Inflammatory macrophage (primary cell): Measurements from ENCODE around the gene SERPINH1.
A peak's percentile ranks its signal among the peaks of the same experiment; 100 is the strongest.

ENCODE experiments used
- DNase-seq, 2 donors: peaks; one replicate each; pipeline ENCODE4 v3.0.0-alpha.2; 2020 to 2022
- total RNA-seq, 18 experiments: gene quantifications; one replicate each; lab custom pipeline; 2026; ENCODE audit warnings: mixed read lengths in 6 of 18, inconsistent platforms in 2 of 18; lab: John Stamatoyannopoulos, UW

The SERPINH1 gene
- 2.7 to 20.4 (median 11.1) reads per million in 18 experiments for total RNA-seq

DNA sequence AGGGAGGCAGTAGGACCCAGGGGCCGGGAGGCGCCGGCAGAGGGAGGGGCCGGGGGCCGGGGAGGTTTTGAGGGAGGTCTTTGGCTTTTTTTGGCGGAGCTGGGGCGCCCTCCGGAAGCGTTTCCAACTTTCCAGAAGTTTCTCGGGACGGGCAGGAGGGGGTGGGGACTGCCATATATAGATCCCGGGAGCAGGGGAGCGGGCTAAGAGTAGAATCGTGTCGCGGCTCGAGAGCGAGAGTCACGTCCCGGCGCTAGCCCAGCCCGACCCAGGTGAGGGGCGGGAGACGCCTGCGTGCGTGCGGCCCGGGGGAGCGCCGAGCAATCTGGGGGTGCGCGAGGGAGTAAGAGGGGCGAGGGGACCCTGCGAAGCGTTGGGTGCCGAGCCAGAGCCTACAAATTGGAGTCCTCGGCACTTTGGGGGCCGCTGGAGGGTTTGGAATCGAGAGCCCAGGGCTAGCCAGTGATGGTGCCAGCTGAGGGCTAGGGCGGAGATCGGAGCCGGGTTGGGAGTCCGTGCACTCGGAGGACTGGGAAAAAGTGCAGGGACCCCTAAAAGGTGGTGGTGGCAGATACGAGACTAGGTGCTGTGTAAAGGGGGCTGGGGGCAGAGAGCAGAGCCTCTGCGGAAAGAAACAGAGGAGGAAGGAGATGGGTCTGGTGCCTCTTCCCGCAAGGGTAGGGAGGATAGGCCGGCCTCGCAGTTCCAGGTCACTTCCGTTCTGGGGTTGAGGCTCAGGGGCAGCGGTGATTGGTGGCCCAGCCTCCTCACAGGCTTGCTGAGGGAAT lies at the start of gene SERPINH1:
Gene SERPINH1 (plus strand): TSS at position 206 of the 788 bp plus-strand sequence. CDS start 4,097 bp downstream, outside the sequence.
- peak; percentile 75 to 87 for DNase-seq

GRCh38 chr11:75513250-75513649 lies 48.8 kb upstream of the SERPINH1 start:
- peak in 1 of 2 donors; percentile 3 for DNase-seq

DNA sequence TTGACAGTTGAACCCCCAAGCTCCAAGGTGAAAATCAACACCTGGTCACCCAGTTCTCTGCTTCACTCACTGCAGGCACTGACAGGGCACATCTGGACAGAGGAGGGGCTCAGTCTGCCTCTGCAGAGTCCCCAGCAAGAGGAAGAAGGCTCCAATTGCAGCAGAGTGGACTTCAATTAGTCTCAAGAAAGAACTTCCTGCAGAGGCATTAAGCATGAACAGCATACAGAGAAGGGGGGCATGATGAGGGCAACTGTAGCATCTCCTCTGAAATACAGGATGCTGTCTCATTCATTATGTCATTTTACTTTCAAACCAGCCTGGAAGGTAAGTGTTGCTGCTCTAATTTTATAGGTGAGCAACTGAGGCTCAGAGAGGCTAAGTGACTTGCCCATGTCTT lies 47.5 kb upstream of the SERPINH1 start:
- peak in 1 of 2 donors; percentile 13 for DNase-seq

GRCh38 chr11:75516140-75516539 lies 45.9 kb upstream of the SERPINH1 start:
- DNase-seq = no peak

DNA sequence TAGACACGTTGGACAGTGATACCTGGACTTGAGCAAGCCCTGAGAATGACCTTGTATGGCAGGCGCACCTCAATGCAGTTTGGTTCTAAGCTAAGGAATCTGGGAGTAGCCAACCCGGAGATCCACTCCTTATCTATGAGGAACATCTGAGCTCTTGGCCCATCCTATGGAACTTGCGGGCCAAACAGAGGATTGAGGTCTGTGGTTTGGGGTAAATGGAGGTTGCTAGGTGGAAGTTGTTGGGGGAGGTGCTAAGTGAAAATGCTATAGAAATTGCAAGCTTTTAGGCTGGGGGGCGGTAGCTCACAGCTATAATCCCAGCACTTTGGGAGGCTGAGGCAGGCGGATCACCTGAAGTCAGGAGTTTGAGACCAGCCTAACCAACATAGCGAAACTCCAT lies 45.2 kb upstream of the SERPINH1 start:
- DNase-seq = no peak

DNA sequence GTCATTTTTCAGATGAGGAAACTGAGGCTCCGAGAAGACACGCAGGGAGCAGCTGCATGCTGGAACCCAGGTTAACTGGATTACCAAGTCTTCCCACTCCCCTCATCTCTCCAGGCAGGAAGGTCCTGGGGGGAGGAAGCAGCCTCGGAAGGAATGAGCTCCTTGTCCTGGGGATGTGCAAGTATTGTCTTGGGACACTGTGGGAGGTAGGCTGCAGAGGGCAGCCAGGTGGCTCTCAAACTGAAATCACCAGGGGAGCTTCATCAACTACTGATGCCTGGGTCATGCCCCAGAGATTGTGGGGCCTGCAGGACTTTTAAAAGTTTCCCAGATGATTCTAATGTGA lies 43.9 kb upstream of the SERPINH1 start:
- no peak for DNase-seq

DNA sequence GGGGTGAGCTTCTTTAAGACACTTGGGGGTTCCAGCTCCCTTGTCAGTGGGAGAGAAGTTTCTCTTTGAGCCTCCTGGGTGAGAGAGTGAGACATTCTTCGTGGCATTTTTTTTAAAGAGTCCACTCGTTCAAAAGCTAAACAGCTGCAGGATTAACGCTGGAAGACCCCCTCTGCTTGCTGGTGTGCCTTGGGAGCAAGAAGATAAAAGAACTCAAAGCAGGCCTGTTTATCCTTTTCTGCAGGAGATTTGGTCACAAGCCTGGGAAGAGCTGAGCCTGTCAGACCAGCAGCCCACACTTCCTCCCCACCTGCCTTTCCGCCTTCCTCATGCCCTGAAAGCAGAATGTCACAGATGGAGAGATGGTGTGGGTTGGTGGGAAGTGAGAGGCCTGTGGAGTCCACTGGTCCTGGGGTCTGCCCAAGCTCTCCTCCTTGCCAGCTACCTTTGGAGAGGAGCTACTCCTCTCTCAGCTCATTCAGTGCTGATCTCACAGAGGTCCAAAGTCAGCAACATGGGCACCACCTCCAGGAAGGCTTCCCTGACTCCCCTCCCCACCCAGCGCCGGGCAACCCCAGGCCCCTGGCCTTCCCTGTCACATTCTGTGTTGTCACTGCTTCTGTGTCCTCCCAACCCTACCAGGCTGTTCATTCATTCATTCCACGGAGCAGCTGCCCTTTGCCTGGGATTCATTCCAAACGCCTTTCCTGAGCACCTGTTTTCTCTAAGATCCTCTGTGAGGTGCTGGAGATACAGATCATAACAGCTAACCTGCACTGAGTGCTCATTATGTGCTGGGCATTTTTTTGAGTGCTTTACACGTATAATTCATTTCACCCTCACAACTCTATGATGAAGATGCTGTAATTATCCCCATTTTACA lies 43.0 kb upstream of the SERPINH1 start:
- peak in 1 of 2 donors; percentile 9 for DNase-seq

- no peak for DNase-seq
Measured at GRCh38 chr11:75520688-75521087, 41.4 kb upstream of the SERPINH1 start.

DNA sequence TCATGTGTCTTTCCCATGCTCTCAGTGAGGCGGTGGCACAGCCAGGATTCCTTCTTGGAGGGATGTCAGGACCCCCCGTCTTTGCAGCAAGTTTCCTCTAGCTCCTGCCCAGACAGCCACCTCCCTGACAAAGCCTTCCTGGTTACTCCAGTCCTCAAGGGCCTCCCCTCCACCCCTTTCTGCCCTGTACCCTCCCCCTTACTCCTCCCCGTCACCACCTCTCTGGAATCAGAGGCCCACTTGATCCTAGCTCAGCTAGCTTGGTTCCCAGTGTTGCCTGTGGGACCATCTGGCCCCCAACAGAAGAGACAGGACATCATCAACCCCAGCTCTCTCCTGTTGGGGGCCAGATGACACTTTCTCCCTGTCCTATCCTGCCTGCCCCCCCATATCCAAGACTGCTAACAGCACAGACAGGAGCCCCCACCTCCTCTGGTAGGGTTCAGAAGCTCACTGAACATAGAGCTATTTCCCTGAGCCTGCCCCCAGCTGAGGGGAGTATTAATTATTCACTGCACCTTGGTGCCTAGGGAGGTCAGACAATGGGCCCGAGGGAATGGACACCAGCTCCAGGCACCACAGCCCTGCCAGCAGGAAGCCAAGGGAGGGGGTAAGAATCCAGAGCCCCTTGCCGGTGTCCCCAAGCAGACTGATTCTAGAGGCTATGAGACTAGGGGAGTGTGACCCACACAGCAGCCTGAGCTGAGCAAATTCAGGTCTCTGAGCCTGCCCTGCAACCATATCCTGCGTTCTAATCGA lies 39.6 kb upstream of the SERPINH1 start:
- no peak for DNase-seq

GRCh38 chr11:75523189-75523588 lies 38.9 kb upstream of the SERPINH1 start:
- no peak for DNase-seq

- no peak for DNase-seq
Measured at GRCh38 chr11:75523811-75524664, 38.0 kb upstream of the SERPINH1 start.

GRCh38 chr11:75524665-75525432 lies 37.2 kb upstream of the SERPINH1 start:
- DNase-seq = peak; percentile 27 to 66

DNA sequence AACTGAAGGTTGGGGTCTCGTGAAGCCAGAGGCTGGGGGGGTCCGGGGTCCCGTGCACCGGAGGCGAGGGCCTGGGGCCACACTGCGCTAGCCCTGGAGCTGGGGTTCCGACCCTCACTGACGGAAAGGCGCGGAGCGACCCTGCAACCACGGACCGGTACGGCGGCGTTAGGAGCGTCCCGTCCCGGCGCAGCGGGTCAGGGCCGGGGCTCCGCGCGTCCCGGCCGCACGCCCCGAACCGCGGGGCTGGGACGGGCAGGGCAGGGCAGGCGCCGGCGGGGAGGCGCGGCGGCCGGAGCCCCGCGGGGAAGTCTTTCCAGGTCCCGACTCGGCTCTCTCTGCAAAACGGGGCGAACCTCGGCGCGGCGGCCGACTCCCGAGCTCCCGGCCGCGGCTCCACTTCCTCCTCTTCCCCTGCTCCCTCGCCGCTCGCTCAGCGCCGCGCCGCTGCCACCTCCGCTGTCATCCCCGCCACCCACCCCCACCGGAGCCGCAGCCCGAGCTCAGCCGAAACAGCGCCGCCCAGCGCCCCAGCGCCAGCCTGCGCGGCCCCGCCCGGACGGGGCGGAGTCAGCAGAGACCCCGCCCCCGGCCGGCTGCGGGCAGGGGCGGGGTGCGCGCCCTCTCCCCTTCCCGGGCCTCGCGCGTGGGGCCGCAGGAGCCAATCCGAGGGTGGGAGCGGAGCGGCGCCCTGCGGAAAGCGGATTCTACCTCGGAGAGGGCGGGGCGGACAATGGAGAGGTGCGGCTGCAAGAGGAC lies 36.4 kb upstream of the SERPINH1 start, which contains the start of gene GDPD5:
Gene GDPD5 (minus strand): TSS at position 509 of the 759 bp plus-strand sequence. CDS start 48,206 bp downstream, outside the sequence.
- DNase-seq = peak; percentile 84 to 92

GRCh38 chr11:75526192-75526541 lies 35.9 kb upstream of the SERPINH1 start:
- DNase-seq = no peak

DNA sequence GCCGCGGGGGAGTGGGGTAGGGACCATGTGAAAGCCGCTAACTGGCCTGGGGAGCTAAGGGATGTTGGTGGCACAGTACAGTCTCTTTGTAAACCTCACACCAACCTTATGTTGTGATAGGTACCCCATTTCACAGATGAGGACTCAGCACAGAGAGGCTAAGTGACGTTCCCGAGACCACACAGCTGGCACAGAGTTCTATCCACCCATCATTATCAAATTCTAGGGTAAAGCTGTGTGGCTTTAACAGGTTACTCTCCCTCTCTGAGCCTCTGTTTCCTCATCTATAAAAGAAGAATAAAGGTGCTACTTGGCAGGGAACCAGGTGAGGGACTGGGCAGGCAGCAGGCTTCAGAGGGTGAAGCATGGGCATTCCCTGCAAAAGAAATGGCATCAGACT lies 34.9 kb upstream of the SERPINH1 start:
- DNase-seq = no peak

GRCh38 chr11:75527938-75528735 lies 33.9 kb upstream of the SERPINH1 start:
- DNase-seq = no peak

DNA sequence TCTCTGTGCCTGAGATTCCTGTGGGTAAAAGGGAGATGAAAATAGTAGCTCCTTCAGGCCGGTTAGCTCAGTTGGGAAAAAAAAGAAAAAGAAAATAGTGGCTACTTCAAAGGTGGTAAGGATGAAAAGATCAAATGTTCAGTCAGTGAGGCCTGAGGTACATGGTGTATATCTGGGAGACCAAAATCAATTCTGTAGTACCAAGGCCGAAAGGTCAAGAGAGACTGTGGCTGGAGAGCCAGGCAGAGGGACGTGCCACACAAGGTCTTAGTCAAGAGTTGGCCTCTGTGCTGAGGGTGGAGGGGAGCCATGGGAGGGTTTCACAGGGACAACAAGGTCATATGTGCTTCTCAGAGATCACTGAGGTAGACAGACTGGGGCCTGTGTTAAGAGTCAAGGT lies 31.5 kb upstream of the SERPINH1 start:
- no peak for DNase-seq

- no peak for DNase-seq
Measured at GRCh38 chr11:75531325-75531724, 30.7 kb upstream of the SERPINH1 start.
